BLaER1 treated with 17β-estradiol and CSF1 and Interleukin-3, amounts not matched to agents 10 nM and 100 nM (cell line): ENCODE results near the gene YARS2.
A peak's percentile ranks its signal among the peaks of the same experiment; 100 is the strongest.

Experiments
- H3K27ac ChIP-seq, 11 experiments: shearing (Covaris generic); formaldehyde crosslinking; 2 replicates each; pipeline ENCODE4 v1.8.1; 2022
- H3K27me3 ChIP-seq, 11 experiments: shearing (Covaris generic); formaldehyde crosslinking; 2 replicates each; pipeline ENCODE4 v1.8.1; 2022
- H3K36me3 ChIP-seq, 11 experiments: shearing (Covaris generic); formaldehyde crosslinking; 2 replicates each; pipeline ENCODE4 v1.8.1; 2022
- H3K4me1 ChIP-seq, 10 experiments: shearing (Covaris generic); formaldehyde crosslinking; 2 replicates each; pipeline ENCODE4 v1.8.1; 2022
- H3K4me2 ChIP-seq, 11 experiments: shearing (Covaris generic); formaldehyde crosslinking; 2 replicates each; pipeline ENCODE4 v1.8.1; 2022
- H3K4me3 ChIP-seq, 10 experiments: shearing (Covaris generic); formaldehyde crosslinking; 2 replicates each; pipeline ENCODE4 v1.8.1; 2022
- H3K9ac ChIP-seq, 11 experiments: shearing (Covaris generic); formaldehyde crosslinking; 2 replicates each; pipeline ENCODE4 v1.8.1; 2022
- H3K9me3 ChIP-seq, 11 experiments: shearing (Covaris generic); formaldehyde crosslinking; replicated peaks in 1 of 11; 2 replicates each; pipeline ENCODE4 v1.8.1; 2022
- H4K20me1 ChIP-seq, 11 experiments: shearing (Covaris generic); formaldehyde crosslinking; 2 replicates each; pipeline ENCODE4 v1.8.1; 2022
- Cebpa-rat ChIP-seq, 11 experiments: shearing (Covaris generic); IDR thresholded peaks; 2 replicates each; pipeline ENCODE4 v1.8.1; 2022

The YARS2 gene

DNA sequence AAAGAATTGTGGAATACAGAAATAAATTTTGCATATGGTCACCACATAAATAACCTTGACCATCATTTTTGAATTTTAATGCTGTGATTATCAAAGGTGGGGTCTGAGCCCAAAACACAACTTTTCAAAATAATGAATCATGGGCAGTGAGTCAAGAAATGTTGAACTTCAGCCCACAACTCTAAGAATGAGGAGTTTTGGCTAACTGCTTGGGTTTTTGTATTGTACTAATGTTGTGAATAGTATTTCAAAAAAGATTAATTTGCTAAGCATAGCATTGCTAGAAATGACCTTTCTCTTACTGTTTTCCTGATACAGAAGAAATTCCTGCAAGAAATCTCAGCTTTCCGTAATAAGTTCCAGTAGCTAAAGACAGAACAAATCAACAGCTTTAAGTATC is 24.4 kb upstream of the YARS2 start:
- no peak overlapping the region for H3K9ac ChIP-seq
- no peak overlapping the region for H3K4me2 ChIP-seq
- no peak for TF ChIP-seq Cebpa-rat (IDR thresholded peaks at IDR 0.05)
- no peaks in the 10 kb centered on the region for H4K20me1 ChIP-seq
- no peaks in the 10 kb centered on the region for H3K27me3 ChIP-seq
- no peaks in the 10 kb centered on the region for H3K4me1 ChIP-seq
- no peak overlapping the region for H3K4me3 ChIP-seq
- no peak overlapping the region for H3K27ac ChIP-seq
- no peaks in the 10 kb centered on the region for H3K9me3 ChIP-seq
- H3K36me3 ChIP-seq = no peaks in the 10 kb centered on the region

- H3K9ac ChIP-seq = no peak overlapping the region
- no peaks in the 10 kb centered on the region for H3K36me3 ChIP-seq
- no peak overlapping the region for H3K4me2 ChIP-seq
- no peaks in the 10 kb centered on the region for H3K9me3 ChIP-seq
- H3K4me3 ChIP-seq = no peak overlapping the region
- H3K4me1 ChIP-seq = no peaks in the 10 kb centered on the region
- no peak for TF ChIP-seq Cebpa-rat (IDR thresholded peaks at IDR 0.05)
- no peak overlapping the region for H3K27ac ChIP-seq
- H3K27me3 ChIP-seq = no peaks in the 10 kb centered on the region
- no peaks in the 10 kb centered on the region for H4K20me1 ChIP-seq
These were observed 22.0 kb upstream of the YARS2 start for GRCh38 chr12:32777691-32778175.

DNA sequence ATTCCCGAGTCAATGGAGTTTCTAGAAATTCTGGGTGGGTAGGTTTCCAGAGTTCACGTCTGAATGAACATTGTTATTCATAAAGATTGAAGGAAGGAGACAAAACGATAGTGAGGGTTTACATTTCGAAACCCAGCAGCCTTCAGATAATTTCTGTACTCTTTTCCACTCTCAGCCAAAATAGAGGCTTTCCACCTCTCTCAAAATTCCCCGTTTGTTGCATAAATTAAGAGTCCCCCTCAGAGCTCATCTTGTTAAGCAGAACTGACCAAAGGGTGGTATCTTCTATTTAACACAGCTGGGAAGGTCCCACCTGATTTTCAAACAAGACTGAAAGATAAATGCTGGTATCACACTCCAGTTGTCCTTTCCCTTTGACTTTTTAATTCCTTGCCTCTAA is 21.5 kb upstream of the YARS2 start:
- Histone ChIP-seq H3K4me3 (no peak overlapping the region), H4K20me1 (no peaks in the 10 kb centered on the region), H3K27me3 (no peaks in the 10 kb centered on the region), H3K9ac (no peak overlapping the region), H3K4me2 (no peak overlapping the region), H3K4me1 (no peaks in the 10 kb centered on the region), H3K27ac (no peak overlapping the region), H3K9me3 (no peaks in the 10 kb centered on the region), H3K36me3 (no peaks in the 10 kb centered on the region)
- TF ChIP-seq Cebpa-rat (IDR thresholded peaks at IDR 0.05) = no peak

DNA sequence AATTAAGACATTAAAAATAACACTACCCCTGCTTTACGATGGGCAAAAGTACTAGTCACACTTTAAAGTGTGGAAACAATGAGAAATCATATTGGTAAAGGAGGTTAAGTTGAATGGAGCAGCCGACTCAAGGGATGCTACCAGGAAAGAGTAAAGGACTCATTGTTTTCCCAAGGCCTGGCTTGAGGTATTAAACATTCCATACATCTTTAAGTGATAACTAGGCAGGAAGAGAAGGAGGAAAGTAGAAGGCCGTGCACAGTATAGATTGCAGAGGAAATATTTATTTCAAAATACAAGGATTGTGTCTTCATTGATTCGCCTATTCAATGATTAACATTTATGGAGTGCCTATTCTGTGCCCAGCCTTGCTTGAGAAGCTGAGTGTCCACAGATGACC is 20.6 kb upstream of the YARS2 start:
- Histone ChIP-seq H3K27ac (no peak overlapping the region), H3K9me3 (no peaks in the 10 kb centered on the region), H3K4me1 (no peaks in the 10 kb centered on the region), H3K9ac (no peak overlapping the region), H3K27me3 (no peaks in the 10 kb centered on the region), H4K20me1 (no peaks in the 10 kb centered on the region), H3K4me3 (no peak overlapping the region), H3K4me2 (no peak overlapping the region), H3K36me3 (no peaks in the 10 kb centered on the region)
- no peak for TF ChIP-seq Cebpa-rat (IDR thresholded peaks at IDR 0.05)

DNA sequence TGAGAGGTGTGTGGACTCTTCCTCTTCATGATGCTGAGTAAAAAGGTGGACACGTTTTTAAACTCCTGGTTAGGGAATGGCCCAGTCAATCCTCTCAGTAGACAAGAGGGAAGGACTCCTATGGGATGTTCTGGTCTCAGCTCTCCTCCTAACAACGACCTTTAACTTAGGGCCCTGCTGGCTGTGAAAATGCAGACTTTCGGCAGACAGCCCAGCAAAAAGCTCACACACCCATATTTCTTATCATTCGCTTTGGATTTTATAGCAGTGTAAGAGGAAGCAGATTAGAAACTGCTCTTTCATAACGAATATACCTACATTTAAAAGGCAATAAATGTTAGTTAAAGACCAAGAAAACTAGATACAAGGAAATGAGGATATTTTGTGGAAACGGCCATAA is 18.0 kb upstream of the YARS2 start:
- H3K9ac ChIP-seq = no peak overlapping the region
- H3K27me3 ChIP-seq = no peaks in the 10 kb centered on the region
- no peaks in the 10 kb centered on the region for H3K9me3 ChIP-seq
- H3K4me1 ChIP-seq = no peaks in the 10 kb centered on the region
- H3K4me2 ChIP-seq = no peak overlapping the region
- H3K36me3 ChIP-seq = no peaks in the 10 kb centered on the region
- no peak overlapping the region for H3K27ac ChIP-seq
- TF ChIP-seq Cebpa-rat (IDR thresholded peaks at IDR 0.05) = no peak
- no peaks in the 10 kb centered on the region for H4K20me1 ChIP-seq
- no peak overlapping the region for H3K4me3 ChIP-seq

DNA sequence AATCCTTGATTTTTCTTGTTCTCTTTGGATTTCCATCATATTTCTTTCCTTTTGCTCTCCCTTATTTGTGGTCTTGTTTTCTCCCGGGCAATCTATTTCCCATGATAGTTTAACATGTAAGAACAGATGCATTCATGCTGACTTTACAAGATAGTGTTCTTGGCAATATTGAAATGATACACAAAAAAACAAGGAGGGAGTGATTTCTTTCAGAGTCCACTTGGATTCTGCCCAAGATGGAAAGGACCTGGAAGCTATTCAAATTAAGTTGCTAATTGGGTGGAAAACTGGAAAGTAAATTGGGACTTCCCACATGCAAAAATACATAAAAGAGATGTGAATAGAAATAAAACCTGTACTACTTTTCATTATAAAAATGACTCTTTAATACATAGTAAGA is 14.4 kb upstream of the YARS2 start:
- no peak for TF ChIP-seq Cebpa-rat (IDR thresholded peaks at IDR 0.05)

GRCh38 chr12:32768518-32768917 is 12.8 kb upstream of the YARS2 start:
- no peak for TF ChIP-seq Cebpa-rat (IDR thresholded peaks at IDR 0.05)
- no peaks in the 10 kb centered on the region for H4K20me1 ChIP-seq
- no peak overlapping the region for H3K4me3 ChIP-seq
- no peaks in the 10 kb centered on the region for H3K27me3 ChIP-seq
- no peaks in the 10 kb centered on the region for H3K4me1 ChIP-seq
- H3K9ac ChIP-seq = no peak overlapping the region
- H3K9me3 ChIP-seq = no peaks in the 10 kb centered on the region
- H3K27ac ChIP-seq = no peak overlapping the region
- H3K36me3 ChIP-seq = no peaks in the 10 kb centered on the region
- H3K4me2 ChIP-seq = no peak overlapping the region

More for the DNA sequence above, 14.4 kb upstream of the YARS2 start:
- Histone ChIP-seq H3K36me3 (no peaks in the 10 kb centered on the region), H3K27ac (no peak overlapping the region), H4K20me1 (no peaks in the 10 kb centered on the region), H3K4me1 (no peaks in the 10 kb centered on the region), H3K9ac (no peak overlapping the region), H3K27me3 (no peaks in the 10 kb centered on the region), H3K9me3 (no peaks in the 10 kb centered on the region), H3K4me2 (no peak overlapping the region), H3K4me3 (no peak overlapping the region)

- H4K20me1 ChIP-seq = no peaks in the 10 kb centered on the region
- H3K27me3 ChIP-seq = no peaks in the 10 kb centered on the region
- no peak for TF ChIP-seq Cebpa-rat (IDR thresholded peaks at IDR 0.05)
- H3K4me2 ChIP-seq = no peak overlapping the region
- H3K27ac ChIP-seq = no peak overlapping the region
- H3K9ac ChIP-seq = no peak overlapping the region
- H3K4me1 ChIP-seq = peaks cover 9 to 19% (median 11%) of the 10 kb centered on the region in 10 experiments; a peak in 19 of 20 replicates
- H3K9me3 ChIP-seq = no peaks in the 10 kb centered on the region
- no peaks in the 10 kb centered on the region for H3K36me3 ChIP-seq
- no peak overlapping the region for H3K4me3 ChIP-seq
These were observed 10.2 kb upstream of the YARS2 start for GRCh38 chr12:32765906-32766305.

- Histone ChIP-seq H3K27ac (peak overlapping the region in 3 of 11 experiments; percentile 43 to 52 (median 43); a peak in 6 of 22 replicates), H3K4me3 (no peak overlapping the region), H4K20me1 (no peaks in the 10 kb centered on the region), H3K4me2 (peak overlapping the region in 9 of 11 experiments; percentile 10 to 66 (median 48); a peak in 14 of 22 replicates), H3K9ac (no peak overlapping the region), H3K4me1 (peaks cover 10 to 20% (median 11%) of the 10 kb centered on the region in 10 experiments; a peak in 19 of 20 replicates), H3K27me3 (no peaks in the 10 kb centered on the region), H3K9me3 (no peaks in the 10 kb centered on the region), H3K36me3 (no peaks in the 10 kb centered on the region)
- TF ChIP-seq Cebpa-rat (IDR thresholded peaks at IDR 0.05) = no peak
These were observed 6.0 kb upstream of the YARS2 start for GRCh38 chr12:32761716-32762115.

DNA sequence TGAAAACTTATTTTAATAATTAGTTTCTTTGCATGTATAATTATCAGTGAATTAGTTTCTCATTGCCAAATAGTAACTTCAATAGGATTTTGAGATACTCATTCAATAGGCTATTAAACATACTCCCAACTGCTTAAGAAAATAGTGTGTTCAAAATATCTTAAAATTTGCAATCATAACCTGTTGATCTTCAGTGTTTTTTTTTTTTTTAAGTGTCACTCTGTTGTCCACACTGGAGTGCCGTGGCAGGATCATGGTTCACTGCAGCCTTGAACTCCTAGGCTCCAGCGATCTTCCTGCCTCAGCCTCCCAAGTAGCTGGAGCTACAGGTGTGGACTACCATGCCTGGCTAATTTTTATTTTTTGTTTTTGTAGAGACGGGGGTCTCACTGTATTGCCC is 1.5 kb upstream of the YARS2 start:
- Histone ChIP-seq H3K4me2 (no peak overlapping the region), H4K20me1 (peaks cover 0 to 22% (median 6%) of the 10 kb centered on the region in 11 experiments; a peak in 10 of 22 replicates), H3K4me3 (no peak overlapping the region), H3K27ac (no peak overlapping the region), H3K4me1 (peaks cover 24 to 36% (median 30%) of the 10 kb centered on the region in 10 experiments), H3K36me3 (peaks cover 10 to 20% (median 18%) of the 10 kb centered on the region in 11 experiments), H3K9me3 (no peaks in the 10 kb centered on the region), H3K27me3 (no peaks in the 10 kb centered on the region), H3K9ac (no peak overlapping the region)
- no peak for TF ChIP-seq Cebpa-rat (IDR thresholded peaks at IDR 0.05)
